GM18507 (cell line): ENCODE results near the gene TSC1.
"Not testable (repeated sequence)": the region's sequence is repeated elsewhere in the genome, so short reads cannot be mapped to it uniquely, and the experiment has no call there.

Experiments
- DNase-seq: peaks from one replicate; pipeline ENCODE4 v3.0.0; 2011; ENCODE audit warnings: low read depth; ENCODE audit not compliant: insufficient read length; ENCODE audit errors: extremely low spot score
- FAIRE-seq: peaks from 2 replicates; lab custom pipeline; 2011; peaks lifted over from hg19 to GRCh38; lab: Jason Lieb, UNC

TSC1 gene

GRCh38 chr9:132978451-132979131, 34.2 kb upstream of the TSC1 start, which contains the start of gene GFI1B:
Gene GFI1B (plus strand): TSS chr9:132978694. CDS start chr9:132986679, 7,985 bp downstream.
- DNase-seq = no peak
- FAIRE-seq = no peak

GRCh38 chr9:132978112-132978450, 33.7 kb upstream of the TSC1 start:
- FAIRE-seq = no peak
- DNase-seq = no peak

GRCh38 chr9:132976571-132976970, 32.2 kb upstream of the TSC1 start:
- no peak for DNase-seq
- no peak for FAIRE-seq

GRCh38 chr9:132975961-132976360, 31.5 kb upstream of the TSC1 start:
- FAIRE-seq (no peak), DNase-seq (no peak)

- FAIRE-seq (no peak), DNase-seq (no peak)
Measured at GRCh38 chr9:132973713-132974112, 29.3 kb upstream of the TSC1 start.

- FAIRE-seq (no peak), DNase-seq (no peak)
Measured at GRCh38 chr9:132973166-132973565, 28.8 kb upstream of the TSC1 start.

- FAIRE-seq (no peak), DNase-seq (no peak)
Measured at GRCh38 chr9:132970324-132971062, 26.1 kb upstream of the TSC1 start.

GRCh38 chr9:132969783-132970182, 25.4 kb upstream of the TSC1 start:
- FAIRE-seq (no peak), DNase-seq (no peak)

GRCh38 chr9:132967908-132968307, 23.5 kb upstream of the TSC1 start:
- not testable (repeated sequence) for FAIRE-seq, DNase-seq

GRCh38 chr9:132965478-132965877, 21.1 kb upstream of the TSC1 start:
- DNase-seq (no peak), FAIRE-seq (no peak)

GRCh38 chr9:132961002-132961401, 16.6 kb upstream of the TSC1 start:
- no peak for DNase-seq
- FAIRE-seq = no peak

GRCh38 chr9:132957805-132958204, 13.4 kb upstream of the TSC1 start:
- FAIRE-seq (no peak), DNase-seq (no peak)

GRCh38 chr9:132955768-132956167, 11.4 kb upstream of the TSC1 start:
- no peak for FAIRE-seq

GRCh38 chr9:132955123-132955522, 10.7 kb upstream of the TSC1 start:
- FAIRE-seq (no peak), DNase-seq (no peak)

More at GRCh38 chr9:132955768-132956167, 11.4 kb upstream of the TSC1 start:
- no peak for DNase-seq

GRCh38 chr9:132949709-132950108, 5.3 kb upstream of the TSC1 start:
- FAIRE-seq (no peak), DNase-seq (no peak)

GRCh38 chr9:132948482-132949050, 4.2 kb upstream of the TSC1 start:
- no peak for FAIRE-seq
- DNase-seq = no peak

- FAIRE-seq (no peak), DNase-seq (no peak)
Measured at GRCh38 chr9:132947756-132948155, 3.3 kb upstream of the TSC1 start.

- no peak for DNase-seq
- FAIRE-seq = no peak
Measured at GRCh38 chr9:132946631-132947295, 2.3 kb upstream of the TSC1 start.

GRCh38 chr9:132946211-132946610, 1.8 kb upstream of the TSC1 start:
- no peak for FAIRE-seq
- DNase-seq = no peak
